Lower lobe of right lung (tissue), 2 donors: ENCODE measurements around the gene CHST13. TPM values are rescaled to one million over a fixed set of nuclear protein-coding genes. Genes with fewer than 3 reads are reported as not detected.
"Not testable (repeated sequence)": the region's sequence is repeated elsewhere in the genome, so short reads cannot be mapped to it uniquely, and the experiment has no call there.

Experiments
- ATAC-seq, 2 donors: fragments of 200-7000 bp; cut with Tn5 transposase; one replicate each; pipeline ENCODE4 v1.9.1; 2020 to 2022; ENCODE audit warnings: mild to moderate bottlenecking in 2 of 2, moderate library complexity in 2 of 2
- DNase-seq: peaks from one replicate; pipeline ENCODE4 v3.0.0-alpha.2; 2020
- H3K27ac ChIP-seq: fragments of 200-600 bp; one replicate; pipeline ENCODE4 v1.8.0; 2022
- H3K27me3 ChIP-seq: fragments of 200-600 bp; one replicate; pipeline ENCODE4 v1.8.0; 2022; ENCODE audit warnings: low read depth
- H3K36me3 ChIP-seq: fragments of 200-600 bp; one replicate; pipeline ENCODE4 v1.8.0; 2022; ENCODE audit warnings: mild to moderate bottlenecking
- H3K4me1 ChIP-seq: fragments of 200-600 bp; one replicate; pipeline ENCODE4 v1.8.0; 2022
- H3K4me3 ChIP-seq: fragments of 200-600 bp; one replicate; pipeline ENCODE4 v1.8.0; 2022; ENCODE audit warnings: mild to moderate bottlenecking
- H3K9me3 ChIP-seq: fragments of 200-600 bp; one replicate; pipeline ENCODE4 v1.8.0; 2022
- intact Hi-C: fragments of 100-400 bp; cut with DNase I; formaldehyde crosslinking; loops from one replicate; pipeline ENCODE4 v1.11.0; 2022
- total RNA-seq: library from RNA; stranded (reverse); fragmentation: NEBNext Ultra II Directional; extraction: Animal tissue kit (Norgen Biotek cat#: 25700); gene quantifications from one replicate; pipeline ENCODE4 v1.2.1, GENCODE V29; 2021
- TF ChIP-seq, protein P1 (sequence below): fragments of 200-600 bp; IDR thresholded peaks from one replicate; pipeline ENCODE4 v1.8.0; 2022; ENCODE audit warnings: antibody characterized with exemption, mild to moderate bottlenecking
- donor health status: DM: no; HTN: yes; CAD: no; lungs with severe emphysema.

Gene CHST13
- total RNA-seq, 1 donor from 2014 or later: 1.5 TPM

DNA sequence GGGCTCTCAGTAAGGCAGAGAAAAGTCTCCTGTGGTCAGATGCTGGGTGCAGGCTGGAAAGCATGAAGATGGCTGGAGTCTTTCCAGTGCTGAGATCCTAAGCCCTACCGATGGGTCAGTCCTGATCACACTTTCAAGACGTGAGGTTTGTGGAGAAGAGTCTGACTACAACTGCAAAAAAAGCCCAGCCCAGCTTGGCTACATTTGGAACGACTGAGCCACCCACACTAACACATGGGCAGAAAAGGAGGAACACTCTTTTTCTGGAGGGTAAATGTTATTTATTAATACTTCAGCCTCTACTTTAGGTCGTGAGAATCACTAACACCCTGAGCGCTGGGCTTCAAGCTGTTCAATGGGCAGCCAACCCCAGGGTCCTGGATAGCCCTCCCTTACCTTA is 56.8 kb downstream of the CHST13 start:
- Histone ChIP-seq H3K36me3 (no peaks in the 10 kb centered on the region), H3K4me1 (no peaks in the 10 kb centered on the region), H3K4me3 (no peak overlapping the region), H3K27me3 (no peaks in the 10 kb centered on the region), H3K27ac (no peak overlapping the region), H3K9me3 (no peaks in the 10 kb centered on the region)
- no peak for ATAC-seq
- DNase-seq: no peak
- TF ChIP-seq, protein P1, sequence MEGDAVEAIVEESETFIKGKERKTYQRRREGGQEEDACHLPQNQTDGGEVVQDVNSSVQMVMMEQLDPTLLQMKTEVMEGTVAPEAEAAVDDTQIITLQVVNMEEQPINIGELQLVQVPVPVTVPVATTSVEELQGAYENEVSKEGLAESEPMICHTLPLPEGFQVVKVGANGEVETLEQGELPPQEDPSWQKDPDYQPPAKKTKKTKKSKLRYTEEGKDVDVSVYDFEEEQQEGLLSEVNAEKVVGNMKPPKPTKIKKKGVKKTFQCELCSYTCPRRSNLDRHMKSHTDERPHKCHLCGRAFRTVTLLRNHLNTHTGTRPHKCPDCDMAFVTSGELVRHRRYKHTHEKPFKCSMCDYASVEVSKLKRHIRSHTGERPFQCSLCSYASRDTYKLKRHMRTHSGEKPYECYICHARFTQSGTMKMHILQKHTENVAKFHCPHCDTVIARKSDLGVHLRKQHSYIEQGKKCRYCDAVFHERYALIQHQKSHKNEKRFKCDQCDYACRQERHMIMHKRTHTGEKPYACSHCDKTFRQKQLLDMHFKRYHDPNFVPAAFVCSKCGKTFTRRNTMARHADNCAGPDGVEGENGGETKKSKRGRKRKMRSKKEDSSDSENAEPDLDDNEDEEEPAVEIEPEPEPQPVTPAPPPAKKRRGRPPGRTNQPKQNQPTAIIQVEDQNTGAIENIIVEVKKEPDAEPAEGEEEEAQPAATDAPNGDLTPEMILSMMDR: no peak
- intact Hi-C loops: no loop called here

DNA sequence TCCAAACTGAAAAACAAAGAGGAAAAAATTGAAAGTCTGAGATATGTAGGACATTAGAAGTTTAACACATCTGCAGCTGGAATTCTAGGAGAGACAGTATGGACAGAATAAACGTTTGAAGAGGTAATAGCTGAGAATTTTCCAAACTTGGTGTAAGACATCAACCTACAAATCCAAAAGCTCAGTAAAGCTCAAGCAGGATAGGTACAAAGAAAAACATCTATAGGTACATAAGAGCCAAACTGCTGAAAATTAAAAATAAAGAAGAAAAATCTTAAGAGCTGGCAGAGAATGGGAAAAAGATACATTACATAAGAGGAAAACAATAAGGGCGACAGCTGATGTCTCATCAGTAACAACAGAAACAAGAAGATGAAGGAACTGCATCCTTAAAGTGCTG is 57.6 kb downstream of the CHST13 start:
- H3K27me3 ChIP-seq: no peaks in the 10 kb centered on the region
- no peak for DNase-seq
- intact Hi-C loops: no loop called here
- H3K4me1 ChIP-seq: no peaks in the 10 kb centered on the region
- TF ChIP-seq, protein P1: no peak
- H3K4me3 ChIP-seq: no peak overlapping the region
- H3K36me3 ChIP-seq: no peaks in the 10 kb centered on the region
- no peaks in the 10 kb centered on the region for H3K9me3 ChIP-seq
- no peak for ATAC-seq
- H3K27ac ChIP-seq: no peak overlapping the region

DNA sequence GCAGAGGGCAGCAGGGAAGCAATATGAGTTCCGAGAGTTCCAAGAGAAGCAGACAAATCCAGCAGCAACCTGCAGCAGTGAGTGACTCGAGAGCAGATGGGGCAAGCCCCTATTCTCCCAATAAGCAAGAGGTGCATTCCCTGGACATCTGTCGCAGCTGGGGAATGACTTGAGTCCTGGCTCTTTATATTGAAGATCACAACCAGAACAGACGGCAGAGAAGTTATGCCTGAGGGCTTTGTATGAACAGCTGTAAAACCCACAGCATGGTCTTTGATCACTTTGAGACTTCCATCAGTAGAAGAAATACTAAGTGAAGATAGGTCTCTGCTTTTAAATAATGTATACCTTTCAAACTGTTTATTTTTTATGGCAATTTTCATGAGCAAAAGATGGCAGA is 58.4 kb downstream of the CHST13 start:
- no peaks in the 10 kb centered on the region for H3K9me3 ChIP-seq
- DNase-seq (no peak), ATAC-seq (no peak)
- no peaks in the 10 kb centered on the region for H3K27me3 ChIP-seq
- no peaks in the 10 kb centered on the region for H3K4me1 ChIP-seq
- H3K27ac ChIP-seq: no peak overlapping the region
- H3K4me3 ChIP-seq: no peak overlapping the region
- H3K36me3 ChIP-seq: no peaks in the 10 kb centered on the region
- intact Hi-C loops: no loop called here
- TF ChIP-seq, protein P1: no peak

DNA sequence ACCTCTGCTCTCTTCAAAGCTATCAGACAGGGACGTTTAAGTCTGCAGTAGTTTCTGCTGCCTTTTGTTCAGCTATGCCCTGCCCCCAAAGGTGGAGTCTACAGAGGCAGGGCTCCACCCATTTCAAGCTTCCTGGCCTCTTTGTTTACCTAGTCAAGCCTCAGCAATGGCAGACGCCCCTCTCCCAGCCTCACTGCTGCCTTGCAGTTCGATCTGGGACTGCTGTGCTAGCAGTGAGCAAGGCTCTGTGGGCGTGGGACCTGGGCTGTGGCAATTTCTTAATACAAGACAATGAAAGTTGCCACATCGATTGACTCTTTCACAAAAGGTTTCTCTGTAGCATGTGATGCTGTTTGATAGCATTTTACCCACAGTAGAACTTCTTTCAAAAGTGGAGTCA is 67.6 kb downstream of the CHST13 start:
- H3K4me1 ChIP-seq, DNase-seq, H3K9me3 ChIP-seq, H3K27me3 ChIP-seq, H3K27ac ChIP-seq, ATAC-seq, intact Hi-C loops, H3K4me3 ChIP-seq, H3K36me3 ChIP-seq: not testable (repeated sequence)

Other genes with a start within 250 kb of the CHST13 start
- 40.1 TPM for gene KLF15, start 166.7 kb upstream of the CHST13 start, total RNA-seq
- gene CFAP100, start 129.2 kb upstream of the CHST13 start, total RNA-seq: 21.5 TPM
- 40.4 TPM for gene ZXDC, start 48.3 kb upstream of the CHST13 start, total RNA-seq
- gene UROC1, start 6.4 kb upstream of the CHST13 start, total RNA-seq: not detected
- gene C3orf22, start 34.8 kb downstream of the CHST13 start, total RNA-seq: not detected
- gene TXNRD3, start 131.0 kb downstream of the CHST13 start, total RNA-seq: 8.7 TPM
- 12.2 TPM for gene CHCHD6, start 180.1 kb downstream of the CHST13 start, total RNA-seq